ENCODE data around the gene LIM2. TPM values are rescaled to one million over a fixed set of nuclear protein-coding genes. Genes with fewer than 3 reads are reported as not detected.

Gene LIM2
- total and polyA plus RNA-seq, 2 experiments from 2014 or later: not detected

DNA sequence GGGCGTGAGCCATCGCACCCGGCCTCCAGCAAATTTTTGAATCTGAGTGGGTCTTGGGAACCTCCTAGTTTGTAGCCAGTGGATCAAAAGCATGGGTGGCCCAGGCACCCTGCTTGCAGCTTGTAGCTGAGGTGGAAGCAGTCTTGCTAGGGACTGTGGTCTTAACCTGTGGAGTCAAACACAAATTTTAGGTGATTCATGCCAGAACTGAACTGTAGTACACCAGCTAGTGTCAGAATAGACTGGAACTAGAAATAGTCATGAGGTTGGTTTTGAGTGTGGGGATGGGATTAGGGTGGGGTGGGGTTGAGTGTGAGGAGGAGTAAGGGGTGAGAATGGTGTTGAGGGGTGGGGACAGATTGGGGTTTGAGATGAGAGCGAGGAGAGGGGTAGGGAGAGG is 5.8 kb downstream of the LIM2 start:
- Histone ChIP-seq H3K4me3 (no peak overlapping the region), H3K4me1 (ENCODE audit: low read depth) (no peaks in the 10 kb centered on the region), H3K27ac (no peak overlapping the region), H3K9me3 (ENCODE audit: low read depth) (no peaks in the 10 kb centered on the region), H3K27me3 (no peaks in the 10 kb centered on the region), H3K36me3 (no peaks in the 10 kb centered on the region)
- no peak for DNase-seq (ENCODE audit: low read depth in 1 of 2, low spot score in 1 of 2)
- no peak for TF ChIP-seq CTCF (IDR thresholded peaks at IDR 0.05; ENCODE audit: low read depth, low read length)

DNA sequence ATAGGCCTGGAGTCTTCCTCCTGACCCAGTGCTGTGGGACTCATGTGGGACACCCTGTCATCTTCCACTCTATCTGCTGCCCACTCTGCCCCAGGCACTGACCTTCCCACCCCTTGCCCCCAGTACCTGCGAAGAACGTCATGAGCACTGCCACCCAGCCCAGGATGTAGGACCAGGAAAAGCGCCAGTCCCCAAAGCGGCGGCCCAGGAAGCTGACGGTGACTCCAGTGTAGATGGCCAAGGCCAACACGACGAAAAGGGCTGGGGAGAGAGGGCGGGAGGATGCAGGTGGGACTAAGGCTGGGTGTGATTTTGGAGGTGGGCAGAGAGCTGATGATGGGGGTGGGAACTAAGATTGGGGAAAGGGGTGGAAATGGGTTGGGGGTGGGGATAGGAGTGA is 7.4 kb downstream of the LIM2 start:
- H3K27me3 ChIP-seq: no peaks in the 10 kb centered on the region
- no peaks in the 10 kb centered on the region for H3K36me3 ChIP-seq
- DNase-seq (ENCODE audit: low read depth in 1 of 2, low spot score in 1 of 2): no peak
- H3K4me1 ChIP-seq (ENCODE audit: low read depth): no peaks in the 10 kb centered on the region
- H3K27ac ChIP-seq: no peak overlapping the region
- no peaks in the 10 kb centered on the region for H3K9me3 ChIP-seq (ENCODE audit: low read depth)
- no peak overlapping the region for H3K4me3 ChIP-seq
- no peak for TF ChIP-seq CTCF (IDR thresholded peaks at IDR 0.05; ENCODE audit: low read depth, low read length)

- DNase-seq (ENCODE audit: low read depth in 1 of 2, low spot score in 1 of 2): no peak
- Histone ChIP-seq H3K36me3 (no peaks in the 10 kb centered on the region), H3K27ac (no peak overlapping the region), H3K4me3 (no peak overlapping the region), H3K4me1 (ENCODE audit: low read depth) (no peaks in the 10 kb centered on the region), H3K9me3 (ENCODE audit: low read depth) (no peaks in the 10 kb centered on the region), H3K27me3 (no peaks in the 10 kb centered on the region)
- TF ChIP-seq CTCF (IDR thresholded peaks at IDR 0.05; ENCODE audit: low read depth, low read length): no peak
These were observed 10.4 kb downstream of the LIM2 start for GRCh38 chr19:51377422-51377821.

- Histone ChIP-seq H3K4me3 (no peak overlapping the region), H3K27ac (no peak overlapping the region), H3K9me3 (ENCODE audit: low read depth) (no peaks in the 10 kb centered on the region), H3K36me3 (no peaks in the 10 kb centered on the region), H3K4me1 (ENCODE audit: low read depth) (no peaks in the 10 kb centered on the region), H3K27me3 (no peaks in the 10 kb centered on the region)
- DNase-seq (ENCODE audit: low read depth in 1 of 2, low spot score in 1 of 2): no peak
- no peak for TF ChIP-seq CTCF (IDR thresholded peaks at IDR 0.05; ENCODE audit: low read depth, low read length)
These were observed 12.1 kb downstream of the LIM2 start for GRCh38 chr19:51375504-51376221.

GRCh38 chr19:51372649-51373504 is 14.9 kb downstream of the LIM2 start, which contains the start of gene NKG7:
Gene NKG7 (minus strand): TSS chr19:51372654. CDS start chr19:51372535, 119 bp downstream.
- Histone ChIP-seq H3K9me3 (ENCODE audit: low read depth) (no peaks in the 10 kb centered on the region), H3K4me1 (ENCODE audit: low read depth) (peaks cover 4% of the 10 kb centered on the region), H3K27me3 (no peaks in the 10 kb centered on the region), H3K4me3 (no peak within 1 kb of the TSS), H3K27ac (no peak within 1 kb of the TSS), H3K36me3 (no peaks in the 10 kb centered on the region)
- TF ChIP-seq CTCF (IDR thresholded peaks at IDR 0.05; ENCODE audit: low read depth, low read length): no peak
- DNase-seq (ENCODE audit: low read depth in 1 of 2, low spot score in 1 of 2): no peak

Data from cardiac muscle cell (in vitro differentiated cells and primary cell).